ENCODE results near the gene TYW1. TPM values are rescaled to one million over a fixed set of nuclear protein-coding genes. Genes with fewer than 3 reads are reported as not detected.

Gene TYW1
- total RNA-seq: 10 to 100 TPM; 19.9 to 34.5 (median 24.3) TPM

DNA sequence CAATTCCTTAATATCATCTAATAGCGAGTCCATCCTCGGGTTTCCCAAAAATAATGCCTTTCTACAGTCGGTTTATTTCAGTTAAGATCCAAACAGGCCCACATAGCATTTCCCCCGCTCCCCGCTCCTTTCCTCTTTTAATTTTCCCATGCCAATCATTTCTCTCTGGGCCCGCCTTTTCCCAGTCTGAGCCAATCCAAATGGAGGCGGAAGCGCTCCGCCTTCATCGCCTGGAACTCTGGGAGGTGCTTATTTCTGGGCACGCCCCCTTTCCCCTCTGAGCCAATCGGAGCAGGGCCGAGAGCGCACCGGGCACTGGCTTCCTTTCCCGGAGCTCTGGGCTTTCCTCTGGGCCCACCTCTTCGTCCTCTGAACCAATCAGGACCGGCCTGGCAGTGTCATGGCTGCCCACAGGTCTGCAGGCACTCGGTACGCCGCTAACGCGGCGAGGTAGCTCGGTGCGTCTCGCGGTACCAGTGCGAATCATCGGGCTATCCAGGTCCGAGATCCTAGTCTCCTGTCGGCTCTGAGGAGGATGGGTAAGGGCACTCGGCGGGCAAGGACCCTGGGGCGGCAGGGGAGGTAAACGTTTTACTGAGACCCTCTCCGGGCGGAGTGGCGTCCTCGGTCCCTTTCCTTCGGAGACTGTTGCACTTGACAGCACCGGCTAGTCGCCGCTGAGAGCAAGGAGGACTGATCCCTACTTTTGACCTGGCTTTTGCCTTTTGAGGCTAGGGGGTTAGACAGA lies at the start of gene TYW1:
TYW1 (plus strand) TSS at position 390 of the 748 bp plus-strand sequence; CDS start at position 536, 146 bp downstream.
- peak; percentile 98 for ATAC-seq (ENCODE audit: low FRiP score)

DNA sequence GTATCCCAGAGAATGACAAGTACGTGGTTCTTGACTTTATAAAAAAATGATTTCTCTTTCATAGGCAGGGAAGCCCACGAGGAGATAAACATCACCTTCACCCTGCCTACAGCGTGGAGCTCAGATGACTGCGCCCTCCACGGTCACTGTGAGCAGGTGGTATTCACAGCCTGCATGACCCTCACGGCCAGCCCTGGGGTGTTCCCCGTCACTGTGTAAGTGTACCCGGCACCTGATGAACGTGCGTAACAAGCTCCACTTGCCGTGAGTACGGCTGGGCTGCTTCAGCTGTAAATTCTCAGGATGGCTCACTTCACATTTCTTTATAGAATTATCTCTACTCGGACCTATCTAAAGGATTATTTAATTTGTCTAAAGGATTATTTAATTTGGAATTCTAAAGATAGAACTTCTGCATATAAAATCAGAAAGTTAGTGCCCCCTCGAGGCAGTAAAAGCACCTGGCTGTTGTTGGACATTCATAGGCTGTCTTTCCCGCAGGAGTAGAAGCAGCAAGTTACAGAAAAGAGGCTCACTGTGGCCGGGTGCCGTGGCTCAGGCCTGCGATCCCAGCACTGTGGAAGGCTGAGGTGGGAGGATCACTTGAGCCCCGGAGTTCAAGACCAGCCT lies 48.0 kb upstream of the TYW1 start:
- TF ChIP-seq, protein P1, sequence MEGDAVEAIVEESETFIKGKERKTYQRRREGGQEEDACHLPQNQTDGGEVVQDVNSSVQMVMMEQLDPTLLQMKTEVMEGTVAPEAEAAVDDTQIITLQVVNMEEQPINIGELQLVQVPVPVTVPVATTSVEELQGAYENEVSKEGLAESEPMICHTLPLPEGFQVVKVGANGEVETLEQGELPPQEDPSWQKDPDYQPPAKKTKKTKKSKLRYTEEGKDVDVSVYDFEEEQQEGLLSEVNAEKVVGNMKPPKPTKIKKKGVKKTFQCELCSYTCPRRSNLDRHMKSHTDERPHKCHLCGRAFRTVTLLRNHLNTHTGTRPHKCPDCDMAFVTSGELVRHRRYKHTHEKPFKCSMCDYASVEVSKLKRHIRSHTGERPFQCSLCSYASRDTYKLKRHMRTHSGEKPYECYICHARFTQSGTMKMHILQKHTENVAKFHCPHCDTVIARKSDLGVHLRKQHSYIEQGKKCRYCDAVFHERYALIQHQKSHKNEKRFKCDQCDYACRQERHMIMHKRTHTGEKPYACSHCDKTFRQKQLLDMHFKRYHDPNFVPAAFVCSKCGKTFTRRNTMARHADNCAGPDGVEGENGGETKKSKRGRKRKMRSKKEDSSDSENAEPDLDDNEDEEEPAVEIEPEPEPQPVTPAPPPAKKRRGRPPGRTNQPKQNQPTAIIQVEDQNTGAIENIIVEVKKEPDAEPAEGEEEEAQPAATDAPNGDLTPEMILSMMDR (IDR thresholded peaks at IDR 0.05): no peak
- ATAC-seq (ENCODE audit: low FRiP score) (no peak), DNase-seq (ENCODE audit: low spot score) (no peak)

More for the DNA sequence above, at the start of gene TYW1:
- peak; percentile 98 for DNase-seq (ENCODE audit: low spot score)

GRCh38 chr7:66950311-66950710 lies 46.3 kb upstream of the TYW1 start:
- TF ChIP-seq, protein P1 (IDR thresholded peaks at IDR 0.05): no peak
- DNase-seq (ENCODE audit: low spot score) (no peak), ATAC-seq (ENCODE audit: low FRiP score) (no peak)

DNA sequence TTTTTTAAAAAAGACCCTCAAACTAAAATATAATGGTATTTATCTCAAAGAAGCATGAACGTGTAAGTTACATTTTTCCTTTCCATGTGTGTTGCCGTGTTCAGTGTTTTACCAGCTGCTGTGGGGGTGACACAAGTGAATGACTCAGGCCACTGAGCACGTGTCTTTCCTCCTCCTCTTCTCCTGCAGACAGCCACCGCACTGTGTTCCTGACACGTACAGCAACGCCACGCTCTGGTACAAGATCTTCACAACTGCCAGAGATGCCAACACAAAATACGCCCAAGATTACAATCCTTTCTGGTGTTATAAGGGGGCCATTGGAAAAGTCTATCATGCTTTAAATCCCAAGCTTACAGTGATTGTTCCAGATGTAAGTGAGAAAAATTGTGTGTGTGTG lies 45.9 kb upstream of the TYW1 start:
- no peak for ATAC-seq (ENCODE audit: low FRiP score)
- DNase-seq (ENCODE audit: low spot score): no peak
- TF ChIP-seq, protein P1 (IDR thresholded peaks at IDR 0.05): no peak

- TF ChIP-seq, protein P1 (IDR thresholded peaks at IDR 0.05): no peak
- ATAC-seq (ENCODE audit: low FRiP score): peak; percentile 68
- no peak for DNase-seq (ENCODE audit: low spot score)
These were observed 44.1 kb upstream of the TYW1 start for GRCh38 chr7:66952343-66953043.

- TF ChIP-seq, protein P1 (IDR thresholded peaks at IDR 0.05): no peak
- ATAC-seq (ENCODE audit: low FRiP score) (no peak), DNase-seq (ENCODE audit: low spot score) (no peak)
These were observed 43.6 kb upstream of the TYW1 start for GRCh38 chr7:66953044-66953427.

DNA sequence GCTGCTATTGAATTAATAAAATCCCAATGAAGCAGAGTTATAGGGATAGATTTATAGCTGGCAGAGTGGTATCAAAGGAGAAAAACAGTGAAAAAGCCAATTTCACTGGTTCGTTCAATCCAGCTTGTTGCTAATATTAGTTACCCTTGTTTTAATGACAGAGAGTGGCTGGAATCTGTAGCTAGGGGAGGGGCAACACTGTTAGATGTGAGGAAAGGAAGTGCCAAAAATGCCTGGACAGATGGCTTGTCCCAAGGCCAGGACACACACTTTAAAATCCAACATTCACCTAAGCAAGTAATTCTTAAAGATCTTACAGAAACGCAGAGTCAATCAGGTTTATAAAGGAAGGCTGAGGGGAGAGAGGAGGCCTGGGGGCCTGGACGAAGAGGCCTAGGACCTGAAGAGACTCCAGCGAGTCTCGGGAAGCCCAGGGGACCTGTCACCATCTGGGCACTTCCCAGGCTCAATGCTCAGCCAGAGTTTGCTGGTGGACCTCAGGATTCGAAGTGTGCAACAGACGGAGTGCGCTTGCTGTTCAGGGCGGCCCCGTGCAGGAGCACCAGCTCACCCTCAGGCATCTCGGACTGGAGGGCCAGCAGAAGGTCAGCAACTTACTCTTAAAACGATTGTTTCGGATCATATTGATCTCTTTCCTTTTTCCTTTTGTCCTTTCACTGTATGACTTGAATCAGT lies 38.9 kb upstream of the TYW1 start:
- ATAC-seq (ENCODE audit: low FRiP score) (no peak), DNase-seq (ENCODE audit: low spot score) (no peak)
- TF ChIP-seq, protein P1 (IDR thresholded peaks at IDR 0.05): no peak
